GM18526 (cell line): Measurements from ENCODE around the gene BPI.

Source experiments
- POLR2A ChIP-seq: IDR thresholded peaks from 3 replicates; pipeline ENCODE4 v1.6.1; 2011; ENCODE audit not compliant: insufficient read length; ENCODE audit errors: extremely low read depth

The BPI gene

DNA sequence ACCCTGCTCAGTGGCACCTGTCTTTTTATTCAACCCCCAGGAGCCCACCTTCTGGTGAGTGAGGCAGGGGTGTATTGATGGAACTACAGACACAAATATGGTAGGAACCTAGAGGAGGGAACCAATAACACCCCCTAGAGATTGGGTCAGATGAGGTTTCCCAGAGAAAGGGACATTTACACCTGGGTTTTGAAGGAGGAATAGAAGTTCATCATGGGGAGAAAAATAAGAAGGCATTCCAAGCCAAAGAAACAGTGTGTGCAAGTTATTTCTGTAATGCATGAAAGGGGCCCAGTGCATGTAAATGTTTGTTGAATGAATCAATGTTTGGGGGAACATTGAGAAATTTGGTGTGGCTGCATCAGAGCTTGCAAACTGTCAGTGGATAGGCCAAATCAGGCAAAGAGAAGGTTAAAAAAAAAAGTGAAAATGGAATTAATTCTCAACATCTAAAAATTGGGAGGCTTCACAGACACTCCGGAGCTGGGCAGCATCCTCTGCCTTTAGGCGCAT is 32.3 kb upstream of the BPI start:
- TF ChIP-seq POLR2A: no peak

DNA sequence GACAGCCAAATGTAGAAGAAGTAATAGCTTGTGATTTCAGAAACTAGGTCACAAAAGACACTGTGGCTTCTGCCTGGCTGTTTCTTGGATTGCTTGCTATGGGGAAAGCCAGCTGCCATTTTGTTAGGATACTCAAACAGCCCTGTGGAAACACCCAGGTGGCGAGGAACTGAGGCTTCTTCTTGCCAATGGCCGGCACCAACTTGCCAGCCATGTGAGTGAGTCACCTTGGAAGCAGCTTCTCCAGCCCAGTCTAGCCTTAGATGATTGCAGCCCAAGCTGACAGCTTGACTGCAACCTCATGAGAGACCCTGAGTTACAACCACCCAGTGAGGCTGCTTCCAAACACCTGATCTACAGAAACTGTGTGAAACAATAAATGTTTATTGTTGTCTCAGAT is 31.6 kb upstream of the BPI start:
- no peak for TF ChIP-seq POLR2A

DNA sequence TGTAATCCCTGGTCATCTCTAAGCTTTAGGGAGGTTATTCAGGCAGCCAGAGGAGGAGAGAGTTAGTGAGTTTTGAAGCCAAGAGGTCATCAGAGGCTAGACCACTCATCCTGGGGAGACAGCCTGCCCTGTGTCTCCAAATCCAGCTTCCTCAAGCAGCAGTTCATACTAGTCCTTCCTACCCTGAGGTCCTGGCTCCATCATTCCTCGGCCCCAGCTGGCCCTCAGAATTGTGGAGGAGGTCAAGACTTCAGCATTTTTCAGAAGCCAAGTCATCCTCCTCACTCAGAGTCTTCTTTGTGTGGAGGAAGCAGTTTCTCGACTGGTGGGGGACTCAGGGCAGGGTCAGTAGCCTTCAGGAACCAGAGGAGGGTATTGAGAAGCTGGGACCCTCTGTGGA is 31.0 kb upstream of the BPI start:
- no peak for TF ChIP-seq POLR2A

DNA sequence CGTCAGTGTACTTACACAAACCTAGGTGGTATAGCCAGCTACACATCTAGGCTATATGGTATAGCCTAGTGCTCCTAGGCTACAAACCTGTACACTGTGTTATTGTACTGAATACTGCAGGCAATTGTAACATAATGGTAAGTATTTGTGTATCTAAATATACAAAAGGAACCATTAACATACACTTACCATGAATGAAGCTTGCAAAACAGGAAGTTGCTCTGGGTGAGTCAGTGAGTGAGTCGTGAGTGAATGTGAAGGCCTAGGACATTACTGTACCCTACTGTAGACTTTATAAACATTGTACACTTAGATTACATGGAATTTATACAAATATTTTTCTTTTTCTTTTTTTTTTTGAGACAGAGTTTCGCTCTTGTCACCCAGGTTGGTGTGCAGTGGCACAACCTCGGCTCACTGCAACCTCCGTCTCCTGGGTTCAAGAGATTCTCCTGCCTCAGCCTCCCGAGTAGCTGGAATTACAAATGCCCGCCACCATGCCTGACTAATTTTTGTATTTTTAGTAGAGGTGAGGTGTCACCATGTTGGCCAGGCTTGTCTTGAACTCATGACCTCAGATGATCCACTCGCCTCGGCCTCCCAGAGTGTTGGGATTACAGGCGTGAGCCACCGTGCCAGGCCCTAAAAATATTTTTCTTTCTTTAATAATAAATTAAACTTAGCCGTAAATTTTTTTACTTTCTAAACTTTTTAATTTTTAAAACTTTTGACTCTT is 28.0 kb upstream of the BPI start:
- TF ChIP-seq POLR2A: no peak

DNA sequence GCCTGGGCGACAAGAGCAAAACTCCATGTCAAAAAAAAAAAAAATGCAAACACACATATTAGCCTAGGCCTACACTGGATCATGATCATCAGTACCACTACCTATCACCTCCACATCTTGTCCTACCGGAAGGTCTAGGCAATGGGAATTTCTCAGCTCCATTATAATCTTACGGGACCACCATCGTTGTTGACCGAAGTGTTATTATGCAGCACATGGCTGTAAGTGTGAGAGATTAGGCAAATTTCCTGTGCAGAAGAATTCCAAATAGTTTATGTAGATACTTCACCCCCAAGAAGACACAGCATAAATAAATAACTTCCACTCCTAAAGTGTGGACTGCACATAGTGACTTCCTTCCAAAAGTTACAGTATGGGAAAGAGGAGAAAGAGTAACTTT is 26.7 kb upstream of the BPI start:
- no peak for TF ChIP-seq POLR2A

DNA sequence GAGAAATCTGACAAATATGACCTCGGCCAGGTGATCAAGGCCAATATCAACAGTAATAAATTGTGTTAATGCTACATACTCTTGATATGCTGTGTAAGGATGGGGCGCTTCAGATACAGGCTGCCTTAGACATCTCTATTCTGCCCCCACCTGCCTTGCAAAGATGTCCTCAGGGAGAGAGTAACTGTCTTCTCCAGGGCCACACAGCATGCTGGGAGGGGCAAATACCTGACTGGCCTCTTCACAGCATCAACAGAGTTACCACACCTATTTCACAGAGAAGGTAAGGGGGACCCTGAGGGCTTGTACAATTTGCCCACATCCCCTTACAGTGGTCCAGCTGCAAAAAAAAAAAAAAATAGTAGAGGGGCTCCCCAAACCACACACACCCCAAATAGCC is 26.3 kb upstream of the BPI start:
- no peak for TF ChIP-seq POLR2A

DNA sequence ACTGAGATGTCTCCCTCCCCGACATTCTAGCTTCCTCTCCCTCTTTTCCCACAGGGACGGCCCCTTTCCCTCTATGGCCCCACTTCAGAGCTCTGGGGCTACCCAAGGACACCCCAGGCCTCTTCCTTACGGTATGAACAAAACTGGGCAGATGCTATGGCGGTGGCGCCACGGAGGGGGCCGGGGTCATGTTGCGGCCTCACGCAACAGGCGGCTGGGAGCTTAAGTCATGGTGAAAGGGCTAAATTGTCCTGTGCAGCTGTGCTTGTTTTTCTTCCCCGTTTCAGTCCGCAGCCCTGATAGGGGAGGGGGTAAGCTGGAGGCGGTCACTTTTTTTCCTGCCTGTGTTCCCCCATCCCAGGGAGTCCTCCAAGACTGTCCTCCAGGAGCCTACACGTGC is 25.8 kb upstream of the BPI start:
- no peak for TF ChIP-seq POLR2A

DNA sequence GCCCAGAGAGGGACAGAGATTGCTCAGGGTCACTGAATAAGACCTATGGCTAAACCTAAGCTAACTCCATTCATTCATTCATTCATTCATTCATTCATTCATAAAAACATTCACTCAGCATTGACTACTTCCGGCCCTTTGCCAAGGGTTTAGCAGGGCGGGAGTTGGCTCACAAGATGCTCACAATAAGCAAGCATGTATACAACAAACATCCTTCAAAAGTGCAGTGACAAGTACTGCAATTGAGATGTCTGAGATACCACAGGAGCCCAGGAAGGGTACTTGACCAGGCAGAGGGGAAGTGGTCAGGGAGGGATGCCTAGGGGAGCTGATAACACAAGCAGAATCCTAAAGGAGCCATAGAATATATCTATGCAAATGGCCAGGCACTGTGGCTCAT is 25.2 kb upstream of the BPI start:
- no peak for TF ChIP-seq POLR2A

DNA sequence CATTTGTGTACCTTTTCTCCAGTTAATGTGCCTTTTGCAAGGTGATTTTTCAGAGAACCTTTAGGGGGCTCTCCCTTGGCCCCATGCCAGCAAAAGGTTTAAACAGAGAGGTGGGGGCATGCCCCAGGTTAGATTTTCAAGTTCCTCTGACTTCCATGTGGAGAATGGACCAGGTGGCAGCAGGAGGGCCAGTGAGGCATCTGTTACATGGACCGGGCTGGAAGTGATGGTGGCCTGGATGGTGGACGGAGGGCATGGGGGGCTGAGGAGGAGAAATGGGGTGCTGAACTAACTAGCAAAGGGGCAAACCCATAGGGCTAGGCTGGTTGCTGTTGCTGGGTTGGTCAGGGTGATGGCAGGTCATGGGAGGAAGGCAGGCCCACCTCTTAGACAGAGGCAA is 20.7 kb upstream of the BPI start:
- TF ChIP-seq POLR2A: no peak

DNA sequence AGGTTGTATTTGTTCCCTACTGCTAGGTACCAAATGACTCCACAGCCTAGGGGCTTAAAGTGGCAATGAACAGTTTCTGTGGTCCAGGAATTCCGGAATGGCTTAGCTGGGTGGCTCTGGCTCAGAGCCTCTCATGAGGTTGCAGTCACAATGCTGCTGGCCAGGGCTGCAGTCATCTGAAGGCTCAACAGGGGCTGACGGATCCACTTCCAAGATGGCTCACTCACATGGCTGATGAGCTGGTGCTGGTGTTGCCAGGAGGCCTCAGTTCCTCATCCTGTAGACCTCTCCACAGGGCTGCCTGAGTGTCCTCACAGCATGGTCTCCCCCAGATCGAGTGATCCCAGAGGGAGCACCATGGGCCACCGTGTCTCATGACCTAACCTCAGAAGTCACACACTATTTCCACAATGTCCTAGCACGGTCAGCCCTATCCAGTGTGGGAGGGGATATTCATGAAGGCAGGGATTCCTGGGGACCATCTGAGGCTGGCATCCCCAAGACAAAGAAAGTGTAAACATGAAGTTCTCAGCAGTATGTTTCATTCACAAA is 19.0 kb upstream of the BPI start:
- TF ChIP-seq POLR2A: no peak

DNA sequence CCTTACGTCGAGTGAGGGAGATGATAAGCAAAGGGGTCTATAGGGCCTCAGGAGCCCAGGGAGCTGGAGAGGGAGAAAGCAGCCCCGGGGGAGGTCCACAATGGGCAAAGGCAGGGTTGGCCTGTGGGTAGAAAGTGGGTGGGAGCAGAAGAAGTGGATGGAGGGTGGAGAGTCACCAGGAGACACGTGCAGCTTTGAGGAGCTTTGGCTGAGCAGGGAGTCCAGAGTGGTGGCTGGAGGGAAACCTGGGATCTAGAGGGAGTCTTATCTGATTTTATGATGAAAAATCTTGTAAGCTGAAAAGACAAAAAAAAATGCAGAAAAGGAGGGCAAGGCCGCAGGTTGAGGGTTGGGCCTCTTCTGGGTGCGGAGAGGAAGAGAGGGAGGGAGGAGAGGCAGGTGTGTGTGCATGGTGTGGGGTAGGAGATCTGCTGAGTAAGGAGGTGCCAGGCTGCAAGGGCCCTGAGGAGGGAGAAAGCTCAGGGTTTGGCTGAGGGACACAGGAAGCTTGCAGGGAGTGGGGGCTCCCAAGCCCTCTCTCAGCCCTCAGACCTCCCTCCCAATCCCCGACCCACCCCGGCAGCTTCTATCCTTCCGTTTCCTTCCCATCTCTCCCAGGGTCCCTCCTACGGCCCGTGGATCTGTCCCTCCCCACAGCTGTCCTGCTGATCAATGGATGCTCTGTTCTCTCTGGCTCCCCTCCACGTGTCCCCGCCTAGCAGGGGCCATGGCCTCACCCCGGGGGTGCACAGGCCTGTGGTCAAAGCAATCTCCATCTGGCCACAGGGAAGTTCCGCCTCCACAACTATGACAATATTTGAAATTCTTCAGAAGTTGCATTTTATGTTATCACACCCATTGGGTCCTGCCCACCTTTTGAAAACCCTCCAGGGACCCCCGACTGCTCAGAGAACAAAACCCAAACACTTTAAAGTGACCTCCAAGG is 17.1 kb upstream of the BPI start:
- TF ChIP-seq POLR2A: no peak

DNA sequence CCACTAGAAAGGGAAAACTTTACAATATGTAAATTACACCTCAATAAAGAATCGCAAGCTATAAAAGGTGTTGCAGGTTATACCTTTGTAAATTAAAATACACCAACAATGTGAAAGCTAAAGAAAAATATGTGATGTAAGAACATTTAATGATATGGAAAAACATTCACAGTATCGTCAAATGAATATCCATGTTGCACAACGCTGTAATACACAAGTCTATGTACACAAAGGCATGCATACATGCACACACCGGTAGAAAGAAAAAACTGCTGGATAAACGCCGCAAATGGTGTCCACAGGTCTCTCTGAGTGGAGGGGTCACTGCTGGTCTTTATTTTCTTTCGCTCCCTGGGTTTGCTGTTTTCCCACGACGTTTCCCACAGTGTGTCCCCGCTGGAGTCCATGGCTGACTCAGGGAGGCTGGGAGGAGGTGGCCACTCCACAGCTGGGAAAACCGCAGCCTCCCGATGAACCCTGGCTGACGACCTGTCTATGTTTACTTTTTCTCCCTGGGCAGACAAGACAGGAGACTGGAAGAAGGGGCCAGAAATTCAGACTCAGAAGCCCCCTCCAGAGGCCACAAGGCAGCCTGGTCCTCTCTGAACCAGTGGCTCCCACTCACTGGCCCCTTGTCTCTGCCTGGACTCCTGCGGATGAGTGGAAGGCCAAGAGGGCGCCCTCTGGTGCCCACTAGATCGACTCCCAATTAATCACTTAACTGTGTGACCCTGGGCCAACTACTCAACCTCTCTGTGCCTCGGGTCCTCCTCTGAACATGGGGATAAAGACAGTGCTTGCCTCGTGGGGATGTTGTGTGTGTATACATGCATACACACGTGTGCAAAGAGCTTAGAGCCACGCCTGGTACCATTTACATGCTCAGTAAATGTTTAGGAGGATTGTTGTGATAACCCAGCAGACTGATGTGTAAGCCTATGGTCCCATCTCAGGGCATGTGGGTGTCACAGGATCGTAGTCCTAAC is 12.8 kb upstream of the BPI start:
- TF ChIP-seq POLR2A: no peak

DNA sequence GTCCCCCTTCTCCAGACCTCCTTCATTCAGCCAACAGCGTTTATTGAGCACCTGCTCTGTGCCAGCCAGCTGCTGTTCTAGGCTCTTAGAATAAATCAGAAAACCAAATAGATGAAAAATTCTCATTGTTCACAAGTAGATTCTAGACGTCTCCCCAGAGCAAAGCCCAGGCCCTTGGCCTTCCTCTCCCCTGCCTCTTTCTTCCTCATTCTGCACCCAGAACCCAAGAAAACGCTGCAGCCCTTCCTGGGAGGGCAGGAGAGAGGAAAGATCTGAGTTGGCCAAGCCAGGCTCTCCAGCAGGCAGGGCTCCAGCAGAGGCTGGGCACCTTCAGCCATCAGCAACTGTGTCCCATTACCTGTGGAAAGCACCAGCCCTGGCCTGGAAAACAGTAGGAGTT is 12.0 kb upstream of the BPI start:
- no peak for TF ChIP-seq POLR2A

DNA sequence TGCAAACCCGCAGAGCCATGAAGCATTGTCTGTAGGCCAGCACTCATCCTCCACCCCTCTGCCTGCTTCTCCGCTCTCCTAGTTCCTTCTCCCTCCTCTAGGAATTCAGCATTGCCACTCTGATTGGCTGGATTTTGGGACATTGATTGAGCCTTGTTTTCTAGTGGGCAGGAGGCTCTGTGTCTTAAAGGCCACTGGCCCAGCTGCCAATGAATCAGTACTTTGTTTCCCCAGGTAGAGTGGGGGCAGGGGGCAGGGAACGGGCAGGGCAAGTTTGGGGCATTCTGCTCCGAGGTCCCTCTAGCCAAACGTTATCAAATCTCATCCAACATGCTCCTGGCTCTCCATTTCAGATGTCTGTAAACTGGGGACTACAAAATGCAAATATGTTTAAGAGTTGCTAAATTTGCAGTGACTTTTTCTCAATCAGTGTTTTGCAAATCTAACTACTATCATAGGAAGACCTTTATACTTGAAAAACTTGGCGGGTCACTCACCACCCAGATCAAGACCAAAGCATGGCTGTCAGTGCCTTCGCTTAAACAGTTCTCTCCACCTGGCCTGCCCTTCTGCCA is 10.4 kb upstream of the BPI start:
- no peak for TF ChIP-seq POLR2A
